Left ventricle myocardium inferior (tissue), 1 donor: Measurements from ENCODE around the gene ALDH3B1. TPM values are rescaled to one million over a fixed set of nuclear protein-coding genes. Genes with fewer than 3 reads are reported as not detected.

Experiments used
- DNase-seq: peaks from one replicate; pipeline ENCODE4 v3.0.0-alpha.2; 2020
- H3K27ac ChIP-seq: fragments of 200-600 bp; replicated peaks from 2 replicates; pipeline ENCODE4 v1.8.0; 2021
- H3K27me3 ChIP-seq: fragments of 200-600 bp; 2 replicates; pipeline ENCODE4 v1.8.0; 2021; ENCODE audit warnings: low read depth
- H3K36me3 ChIP-seq: fragments of 200-600 bp; 2 replicates; pipeline ENCODE4 v1.8.0; 2021
- H3K4me1 ChIP-seq: fragments of 200-600 bp; 2 replicates; pipeline ENCODE4 v1.8.0; 2021
- H3K4me3 ChIP-seq: fragments of 200-600 bp; 2 replicates; pipeline ENCODE4 v1.8.0; 2021; ENCODE audit warnings: mild to moderate bottlenecking, moderate library complexity
- H3K9me3 ChIP-seq: fragments of 200-600 bp; replicated peaks from 2 replicates; pipeline ENCODE4 v1.8.0; 2021
- CTCF ChIP-seq: fragments of 200-600 bp; IDR thresholded peaks from 2 replicates; pipeline ENCODE4 v1.8.0; 2021; ENCODE audit warnings: antibody characterized with exemption, mild to moderate bottlenecking, borderline replicate concordance
- intact Hi-C: fragments of 100-400 bp; cut with micrococcal nuclease; formaldehyde crosslinking; loops from one replicate; pipeline ENCODE4 v1.11.0; 2022
- total RNA-seq: library from RNA; stranded (reverse); fragmentation: NEBNext Ultra II Directional; extraction: Animal tissue kit (Norgen Biotek cat#: 25700); gene quantifications from one replicate; pipeline ENCODE4 v1.2.1, GENCODE V29; 2021
- donor health status: DM: no; HTN: yes; CAD: no; lungs with severe emphysema.

The ALDH3B1 gene
- total RNA-seq, 1 donor from 2014 or later: 3.7 TPM

DNA sequence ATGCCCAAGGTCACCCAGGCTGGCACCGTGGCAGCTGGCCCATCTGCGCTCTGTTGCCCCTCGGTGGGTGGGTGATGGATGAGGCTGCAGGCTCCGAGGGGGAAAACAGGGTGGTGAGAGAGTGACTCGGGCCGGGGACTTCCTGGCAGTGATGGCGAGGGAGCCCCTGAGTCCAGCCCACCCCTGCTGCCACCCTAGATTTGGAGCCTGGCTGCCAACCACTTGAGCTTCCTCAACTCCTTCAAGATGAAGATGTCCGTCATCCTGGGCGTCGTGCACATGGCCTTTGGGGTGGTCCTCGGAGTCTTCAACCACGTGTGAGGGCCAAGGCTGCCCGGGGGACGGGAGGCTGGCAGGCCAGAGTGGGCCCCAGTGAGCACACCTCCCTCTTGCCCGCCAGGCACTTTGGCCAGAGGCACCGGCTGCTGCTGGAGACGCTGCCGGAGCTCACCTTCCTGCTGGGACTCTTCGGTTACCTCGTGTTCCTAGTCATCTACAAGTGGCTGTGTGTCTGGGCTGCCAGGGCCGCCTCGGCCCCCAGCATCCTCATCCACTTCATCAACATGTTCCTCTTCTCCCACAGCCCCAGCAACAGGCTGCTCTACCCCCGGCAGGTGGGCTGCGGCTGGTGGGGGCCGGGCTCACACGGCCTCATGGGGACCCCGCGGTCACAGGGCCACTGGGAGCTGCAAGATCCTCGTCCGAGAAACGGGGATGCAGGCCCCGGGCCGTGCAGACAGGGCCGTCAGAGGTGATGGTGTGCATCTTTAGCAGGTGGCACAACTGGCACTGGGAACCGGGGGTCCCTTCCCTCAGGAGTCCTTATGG, 38.8 kb downstream of the ALDH3B1 start:
- H3K27me3 ChIP-seq: no peaks in the 10 kb centered on the region
- no peaks in the 10 kb centered on the region for H3K4me1 ChIP-seq
- H3K9me3 ChIP-seq: no peaks in the 10 kb centered on the region
- no peak for TF ChIP-seq CTCF
- no peak overlapping the region for H3K27ac ChIP-seq
- peaks cover 52% of the 10 kb centered on the region for H3K36me3 ChIP-seq
- H3K4me3 ChIP-seq: no peak overlapping the region
- intact Hi-C loops: no loop called here
- no peak for DNase-seq

DNA sequence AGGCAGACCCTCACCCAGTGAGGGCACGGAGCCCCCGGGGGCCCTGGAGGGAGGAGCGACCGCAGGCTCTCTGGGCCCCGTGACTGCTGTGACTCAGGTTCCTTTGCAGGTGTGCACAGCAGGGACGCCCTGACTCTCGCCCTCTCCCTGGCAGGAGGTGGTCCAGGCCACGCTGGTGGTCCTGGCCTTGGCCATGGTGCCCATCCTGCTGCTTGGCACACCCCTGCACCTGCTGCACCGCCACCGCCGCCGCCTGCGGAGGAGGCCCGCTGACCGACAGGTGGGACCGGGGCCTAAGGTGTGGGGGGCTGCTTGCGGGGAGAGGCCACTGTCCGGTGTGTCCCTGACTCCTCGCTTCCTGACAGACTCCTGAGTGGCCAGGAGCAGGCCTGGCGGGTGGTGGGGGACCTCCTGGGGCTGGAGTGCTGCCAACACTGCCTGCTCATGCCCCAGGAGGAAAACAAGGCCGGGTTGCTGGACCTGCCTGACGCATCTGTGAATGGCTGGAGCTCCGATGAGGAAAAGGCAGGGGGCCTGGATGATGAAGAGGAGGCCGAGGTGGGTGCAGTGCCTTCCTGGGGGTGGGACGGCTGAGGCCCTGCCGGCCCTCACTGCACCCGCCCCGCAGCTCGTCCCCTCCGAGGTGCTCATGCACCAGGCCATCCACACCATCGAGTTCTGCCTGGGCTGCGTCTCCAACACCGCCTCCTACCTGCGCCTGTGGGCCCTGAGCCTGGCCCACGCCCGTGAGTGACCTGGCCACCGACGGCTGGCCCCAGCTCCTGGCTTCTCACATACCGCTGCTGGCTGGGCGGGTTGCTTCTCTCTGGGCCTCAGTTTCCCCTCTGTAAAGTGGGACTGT, 39.6 kb downstream of the ALDH3B1 start:
- no peaks in the 10 kb centered on the region for H3K4me1 ChIP-seq
- no peak overlapping the region for H3K4me3 ChIP-seq
- no peak for DNase-seq
- no peak for TF ChIP-seq CTCF
- peaks cover 44% of the 10 kb centered on the region for H3K36me3 ChIP-seq
- H3K27ac ChIP-seq: no peak overlapping the region
- intact Hi-C loops: no loop called here
- H3K9me3 ChIP-seq: no peaks in the 10 kb centered on the region
- H3K27me3 ChIP-seq: no peaks in the 10 kb centered on the region

- no peak for TF ChIP-seq CTCF
- H3K36me3 ChIP-seq: peaks cover 41% of the 10 kb centered on the region
- no peak overlapping the region for H3K4me3 ChIP-seq
- no peaks in the 10 kb centered on the region for H3K27me3 ChIP-seq
- H3K4me1 ChIP-seq: no peaks in the 10 kb centered on the region
- no peak overlapping the region for H3K27ac ChIP-seq
- DNase-seq: no peak
- intact Hi-C loops: no loop called here
- no peaks in the 10 kb centered on the region for H3K9me3 ChIP-seq
Measured at GRCh38 chr11:68050371-68050841, 40.3 kb downstream of the ALDH3B1 start.

DNA sequence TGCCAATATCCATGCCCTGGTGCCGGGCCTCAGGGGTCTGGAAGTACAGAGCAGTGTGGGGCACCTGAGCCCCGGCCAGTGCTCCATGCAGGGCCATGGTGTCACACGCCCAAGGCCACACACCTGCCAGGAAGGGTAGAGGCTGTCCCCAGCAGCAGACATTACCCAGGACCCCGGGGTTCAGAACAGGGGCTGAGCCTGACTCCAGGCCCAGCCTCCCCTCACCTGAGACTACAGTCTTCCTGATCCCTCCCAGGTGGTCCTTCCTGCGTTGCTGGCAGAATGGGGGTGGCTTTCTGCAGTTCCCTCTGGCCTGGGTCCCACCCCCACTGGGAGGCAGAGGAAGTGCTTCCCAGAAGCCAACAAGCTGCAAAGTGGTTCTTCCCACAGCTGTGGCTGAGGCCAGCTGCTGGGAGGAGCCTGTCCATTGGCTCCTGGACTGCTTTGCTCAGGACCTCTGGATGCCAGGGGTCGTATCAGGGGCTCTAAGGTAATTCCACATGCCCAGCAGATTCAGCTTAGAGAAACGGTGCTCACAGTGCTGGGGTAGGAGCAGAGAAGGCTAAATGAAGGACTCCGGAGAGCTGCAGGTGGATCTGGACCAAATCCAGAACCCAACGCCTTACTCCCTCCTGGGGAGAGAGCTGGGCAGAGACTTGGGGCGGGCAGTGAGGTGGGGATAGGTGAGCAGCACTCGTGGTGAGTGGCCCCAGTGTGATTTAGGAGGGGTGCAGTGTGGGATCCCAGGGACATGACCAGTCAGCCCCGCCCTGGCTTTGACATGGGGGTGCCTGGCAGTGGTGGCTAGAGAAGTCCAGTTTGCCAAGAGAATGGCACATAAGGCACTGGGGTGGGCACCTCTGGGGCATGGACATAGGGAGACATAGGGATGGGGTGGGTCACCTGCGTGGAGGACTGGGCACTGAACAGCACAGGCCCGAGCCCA, 41.3 kb downstream of the ALDH3B1 start:
- H3K4me3 ChIP-seq: no peak overlapping the region
- H3K4me1 ChIP-seq: no peaks in the 10 kb centered on the region
- no peak for DNase-seq
- TF ChIP-seq CTCF: no peak
- H3K36me3 ChIP-seq: peaks cover 41% of the 10 kb centered on the region
- intact Hi-C loops: no loop called here
- H3K27me3 ChIP-seq: no peaks in the 10 kb centered on the region
- no peak overlapping the region for H3K27ac ChIP-seq
- no peaks in the 10 kb centered on the region for H3K9me3 ChIP-seq
